Measurements from ENCODE around the gene ARHGAP24. TPM values are rescaled to one million over a fixed set of nuclear protein-coding genes. Genes with fewer than 3 reads are reported as not detected.

The ARHGAP24 gene
- total and polyA plus RNA-seq, 2 of the 13 experiments (the other 11 are each of a cell fraction or from before 2014, with no cell fraction given), result 0.07 to 0.55 TPM

GRCh38 chr4:85514783-85515182 lies 39.8 kb downstream of the ARHGAP24 start:
- H3K4me1 ChIP-seq (ENCODE audit: insufficient read depth, low read length), result peaks cover 8% of the 10 kb centered on the region
- in situ Hi-C loops (cut with HindIII; ENCODE audit: extremely low pct_ligation_motif_present, low pct_unique_long_range_greater_than_20kb) (no loop called here), intact Hi-C loops (cut with micrococcal nuclease; ENCODE audit: unreplicated experiment) (loop anchor here (5.0 kb wide), 1 partner anchor 37 kb away; the partner anchor contains the start of gene ARHGAP24)
- FAIRE-seq (no peak), DNase-seq (ENCODE audit: low spot score) (no peak), ATAC-seq (no peak)
- TF ChIP-seq ZMYM4 (CRISPR knock-in tag; IDR thresholded peaks at IDR 0.05) (no peak), MAFG (CRISPR knock-in tag; IDR thresholded peaks at IDR 0.05) (no peak), SRSF4 (IDR thresholded peaks at IDR 0.05; ENCODE audit: low read depth, low read length, poor library complexity, severe bottlenecking) (no peak), ZBTB8A (CRISPR knock-in tag; IDR thresholded peaks at IDR 0.05; ENCODE audit: borderline replicate concordance, low read depth) (no peak), ZNF513 (CRISPR knock-in tag; conservative IDR thresholded peaks at IDR 0.05) (no peak), ZNF142 (CRISPR knock-in tag; IDR thresholded peaks at IDR 0.05) (no peak), ZNF552 (CRISPR knock-in tag; IDR thresholded peaks at IDR 0.05; ENCODE audit: borderline replicate concordance) (no peak), GMEB1 (CRISPR knock-in tag; IDR thresholded peaks at IDR 0.05; ENCODE audit: borderline replicate concordance) (no peak), ZNF644 (CRISPR knock-in tag; IDR thresholded peaks at IDR 0.05; ENCODE audit: low read depth) (no peak), ARNT (IDR thresholded peaks at IDR 0.05) (no peak), SNRNP70 (IDR thresholded peaks at IDR 0.05; ENCODE audit: low read depth, low read length) (no peak), FOXK1 (CRISPR knock-in tag; IDR thresholded peaks at IDR 0.05; ENCODE audit: borderline replicate concordance, low read depth) (no peak), ZBTB7B (CRISPR knock-in tag; IDR thresholded peaks at IDR 0.05) (no peak), ZNF274 (CRISPR knock-in tag; IDR thresholded peaks at IDR 0.05) (no peak)
- H3K9ac ChIP-seq (ENCODE audit: insufficient read depth, low read depth, low read length), result no peak overlapping the region
- H3K27me3 ChIP-seq (ENCODE audit: control insufficient read depth in 1 of 2, insufficient read depth in 2 of 2, low read length in 2 of 2), result no peaks in the 10 kb centered on the region
- H3K79me2 ChIP-seq (ENCODE audit: insufficient read depth, low read length), result no peaks in the 10 kb centered on the region
- BruUV-seq (replicated peaks), result no TSS peak
- H3K4me2 ChIP-seq (ENCODE audit: low read depth, low read length), result no peak overlapping the region
- H3K36me3 ChIP-seq (replicated peaks in 1 of 2; ENCODE audit: control insufficient read depth in 1 of 2, insufficient read depth in 2 of 2, low read length in 2 of 2), result no peaks in the 10 kb centered on the region
- WGBS (ENCODE audit: low lambda C conversion rate), result 62% methylated on average over 5 of the region's 5 CpGs
- no peak overlapping the region for H3K27ac ChIP-seq (ENCODE audit: extremely low read length, insufficient read depth, low read length)
- no peak overlapping the region for H2AFZ ChIP-seq (ENCODE audit: low read length)
- ChIA-PET POLR2A (no interaction called here), CTCF (ENCODE audit: low intra/inter-chr PET ratio, low total read pairs) (no interaction called here)
- no peak overlapping the region for H3K4me3 ChIP-seq (replicated peaks in 1 of 3; ENCODE audit: insufficient read depth in 1 of 3, low read depth in 2 of 3, low read length in 3 of 3)
- no peaks in the 10 kb centered on the region for H3K9me3 ChIP-seq (ENCODE audit: low read length)
- H4K20me1 ChIP-seq (ENCODE audit: insufficient read depth, low read length), result no peaks in the 10 kb centered on the region

Measured in HepG2 (cell line).